Central memory CD8-positive, alpha-beta T cell (primary cell): ENCODE measurements around the gene AFMID.

ENCODE experiments used
- ATAC-seq: fragments of 150-1000 bp; cut with Tn5 transposase; replicated peaks from 2 replicates; pipeline ENCODE4 v1.10.0; 2022; ENCODE audit warnings: mild to moderate bottlenecking, moderate FRiP score, moderate number of reproducible peaks; ENCODE audit not compliant: poor library complexity, severe bottlenecking; ENCODE audit errors: extremely low read depth
- DNase-seq, 2 donors: peaks; one replicate each; pipeline ENCODE4 v3.0.0; 2021; ENCODE audit warnings: low spot score in 2 of 2
- H3K27ac Mint-ChIP-seq: one replicate; pipeline ENCODE4 v1.8.0; 2022; ENCODE audit warnings: low read depth, mild to moderate bottlenecking, moderate library complexity, mixed read lengths
- H3K27me3 Mint-ChIP-seq: one replicate; pipeline ENCODE4 v1.8.0; 2022; ENCODE audit warnings: mixed read lengths
- H3K36me3 Mint-ChIP-seq: one replicate; pipeline ENCODE4 v1.8.0; 2022; ENCODE audit warnings: mild to moderate bottlenecking, moderate library complexity, mixed read lengths; ENCODE audit not compliant: insufficient read depth
- H3K4me1 Mint-ChIP-seq: one replicate; pipeline ENCODE4 v1.8.0; 2022; ENCODE audit warnings: mixed read lengths
- H3K4me3 Mint-ChIP-seq: one replicate; pipeline ENCODE4 v1.8.0; 2022; ENCODE audit warnings: mild to moderate bottlenecking, moderate library complexity, mixed read lengths
- H3K9me3 Mint-ChIP-seq: one replicate; pipeline ENCODE4 v1.8.0; 2022; ENCODE audit warnings: mixed read lengths

AFMID gene

GRCh38 chr17:78176548-78177025, 10.6 kb upstream of the AFMID start:
- no peak overlapping the region for H3K27ac Mint-ChIP-seq
- peaks cover 46% of the 10 kb centered on the region for H3K4me1 Mint-ChIP-seq
- peaks cover 12% of the 10 kb centered on the region for H3K36me3 Mint-ChIP-seq
- no peak overlapping the region for H3K4me3 Mint-ChIP-seq
- H3K27me3 Mint-ChIP-seq: no peaks in the 10 kb centered on the region
- H3K9me3 Mint-ChIP-seq: no peaks in the 10 kb centered on the region
- ATAC-seq: peak; percentile 48
- peak; percentile 54 to 67 for DNase-seq

- H3K27ac Mint-ChIP-seq: no peak overlapping the region
- H3K27me3 Mint-ChIP-seq: no peaks in the 10 kb centered on the region
- peaks cover 19% of the 10 kb centered on the region for H3K4me1 Mint-ChIP-seq
- H3K4me3 Mint-ChIP-seq: peak overlapping the region; percentile 9
- ATAC-seq (no peak), DNase-seq (no peak)
- peaks cover 4% of the 10 kb centered on the region for H3K36me3 Mint-ChIP-seq
- no peaks in the 10 kb centered on the region for H3K9me3 Mint-ChIP-seq
Measured at GRCh38 chr17:78179372-78179771, 7.8 kb upstream of the AFMID start.

GRCh38 chr17:78180083-78180482, 7.1 kb upstream of the AFMID start:
- H3K9me3 Mint-ChIP-seq: no peaks in the 10 kb centered on the region
- DNase-seq (no peak), ATAC-seq (peak; percentile 14)
- peaks cover 19% of the 10 kb centered on the region for H3K4me1 Mint-ChIP-seq
- peaks cover 3% of the 10 kb centered on the region for H3K36me3 Mint-ChIP-seq
- peak overlapping the region; percentile 60 for H3K4me3 Mint-ChIP-seq
- peak overlapping the region; percentile 87 for H3K27ac Mint-ChIP-seq
- no peaks in the 10 kb centered on the region for H3K27me3 Mint-ChIP-seq

GRCh38 chr17:78180508-78180907, 6.7 kb upstream of the AFMID start:
- Mint-ChIP-seq H3K27ac (peak overlapping the region; percentile 87), H3K36me3 (peaks cover 3% of the 10 kb centered on the region)

GRCh38 chr17:78182504-78182903, 4.7 kb upstream of the AFMID start:
- H3K4me1 Mint-ChIP-seq: peaks cover 12% of the 10 kb centered on the region
- no peak overlapping the region for H3K27ac Mint-ChIP-seq
- H3K9me3 Mint-ChIP-seq: no peaks in the 10 kb centered on the region
- H3K4me3 Mint-ChIP-seq: no peak overlapping the region
- DNase-seq (no peak), ATAC-seq (no peak)
- H3K27me3 Mint-ChIP-seq: no peaks in the 10 kb centered on the region
- H3K36me3 Mint-ChIP-seq: peaks cover 5% of the 10 kb centered on the region

More at GRCh38 chr17:78180508-78180907, 6.7 kb upstream of the AFMID start:
- ATAC-seq: no peak
- Mint-ChIP-seq H3K9me3 (no peaks in the 10 kb centered on the region), H3K4me1 (peaks cover 19% of the 10 kb centered on the region), H3K4me3 (peak overlapping the region; percentile 60), H3K27me3 (no peaks in the 10 kb centered on the region)
- DNase-seq: no peak

GRCh38 chr17:78183916-78184315, 3.2 kb upstream of the AFMID start:
- Mint-ChIP-seq H3K4me1 (peaks cover 12% of the 10 kb centered on the region), H3K27me3 (no peaks in the 10 kb centered on the region), H3K36me3 (peaks cover 5% of the 10 kb centered on the region), H3K27ac (no peak overlapping the region), H3K9me3 (no peaks in the 10 kb centered on the region), H3K4me3 (no peak overlapping the region)
- ATAC-seq: no peak
- no peak for DNase-seq

- no peaks in the 10 kb centered on the region for H3K27me3 Mint-ChIP-seq
- DNase-seq (no peak), ATAC-seq (no peak)
- no peak overlapping the region for H3K4me3 Mint-ChIP-seq
- H3K9me3 Mint-ChIP-seq: no peaks in the 10 kb centered on the region
- H3K4me1 Mint-ChIP-seq: peaks cover 12% of the 10 kb centered on the region
- H3K27ac Mint-ChIP-seq: no peak overlapping the region
- peaks cover 5% of the 10 kb centered on the region for H3K36me3 Mint-ChIP-seq
Measured at GRCh38 chr17:78184351-78184750, 2.8 kb upstream of the AFMID start.

GRCh38 chr17:78184868-78185267, 2.3 kb upstream of the AFMID start:
- Mint-ChIP-seq H3K4me1 (peaks cover 12% of the 10 kb centered on the region), H3K9me3 (no peaks in the 10 kb centered on the region), H3K27ac (no peak overlapping the region), H3K27me3 (no peaks in the 10 kb centered on the region), H3K36me3 (peaks cover 5% of the 10 kb centered on the region), H3K4me3 (peak overlapping the region; percentile 11)
- DNase-seq (no peak), ATAC-seq (no peak)

- Mint-ChIP-seq H3K27me3 (no peaks in the 10 kb centered on the region), H3K4me1 (peaks cover 6% of the 10 kb centered on the region)
Measured at GRCh38 chr17:78185981-78186691, 1.0 kb upstream of the AFMID start.

GRCh38 chr17:78196716-78197115, 9.6 kb downstream of the AFMID start:
- no peak overlapping the region for H3K27ac Mint-ChIP-seq
- ATAC-seq: no peak
- H3K27me3 Mint-ChIP-seq: no peaks in the 10 kb centered on the region
- H3K36me3 Mint-ChIP-seq: peaks cover 2% of the 10 kb centered on the region
- H3K4me3 Mint-ChIP-seq: no peak overlapping the region
- no peaks in the 10 kb centered on the region for H3K9me3 Mint-ChIP-seq
- no peaks in the 10 kb centered on the region for H3K4me1 Mint-ChIP-seq
- no peak for DNase-seq

More at GRCh38 chr17:78185981-78186691, 1.0 kb upstream of the AFMID start:
- Mint-ChIP-seq H3K36me3 (peaks cover 2% of the 10 kb centered on the region), H3K27ac (peak overlapping the region; percentile 68), H3K4me3 (peak overlapping the region; percentile 65), H3K9me3 (no peaks in the 10 kb centered on the region)
- DNase-seq: no peak
- no peak for ATAC-seq

GRCh38 chr17:78197147-78197832, 10.1 kb downstream of the AFMID start:
- no peak overlapping the region for H3K27ac Mint-ChIP-seq
- no peak for ATAC-seq
- DNase-seq: no peak
- H3K4me3 Mint-ChIP-seq: no peak overlapping the region
- H3K9me3 Mint-ChIP-seq: no peaks in the 10 kb centered on the region
- H3K36me3 Mint-ChIP-seq: peaks cover 2% of the 10 kb centered on the region
- H3K27me3 Mint-ChIP-seq: no peaks in the 10 kb centered on the region
- no peaks in the 10 kb centered on the region for H3K4me1 Mint-ChIP-seq

GRCh38 chr17:78200451-78200850, 13.3 kb downstream of the AFMID start:
- Mint-ChIP-seq H3K36me3 (peaks cover 2% of the 10 kb centered on the region), H3K27me3 (no peaks in the 10 kb centered on the region), H3K4me3 (no peak overlapping the region), H3K27ac (no peak overlapping the region), H3K9me3 (no peaks in the 10 kb centered on the region), H3K4me1 (no peaks in the 10 kb centered on the region)
- DNase-seq (no peak), ATAC-seq (no peak)

GRCh38 chr17:78202666-78203065, 15.5 kb downstream of the AFMID start:
- no peaks in the 10 kb centered on the region for H3K4me1 Mint-ChIP-seq
- peaks cover 2% of the 10 kb centered on the region for H3K36me3 Mint-ChIP-seq
- H3K9me3 Mint-ChIP-seq: no peaks in the 10 kb centered on the region
- H3K27ac Mint-ChIP-seq: no peak overlapping the region
- no peak overlapping the region for H3K4me3 Mint-ChIP-seq
- DNase-seq: no peak
- ATAC-seq: no peak
- no peaks in the 10 kb centered on the region for H3K27me3 Mint-ChIP-seq
